ENCODE measurements around the gene NLGN3. TPM values are rescaled to one million over a fixed set of nuclear protein-coding genes. Genes with fewer than 3 reads are reported as not detected.
"Not testable (repeated sequence)": the region's sequence is repeated elsewhere in the genome, so short reads cannot be mapped to it uniquely, and the experiment has no call there.

Gene NLGN3
- total RNA-seq, 1 donor from 2014 or later: under 0.01 TPM

- DNase-seq: no peak
These were observed 28.8 kb downstream of the NLGN3 start for GRCh38 chrX:71173440-71173839.

- no peak for DNase-seq
These were observed 30.2 kb downstream of the NLGN3 start for GRCh38 chrX:71174795-71175194.

DNA sequence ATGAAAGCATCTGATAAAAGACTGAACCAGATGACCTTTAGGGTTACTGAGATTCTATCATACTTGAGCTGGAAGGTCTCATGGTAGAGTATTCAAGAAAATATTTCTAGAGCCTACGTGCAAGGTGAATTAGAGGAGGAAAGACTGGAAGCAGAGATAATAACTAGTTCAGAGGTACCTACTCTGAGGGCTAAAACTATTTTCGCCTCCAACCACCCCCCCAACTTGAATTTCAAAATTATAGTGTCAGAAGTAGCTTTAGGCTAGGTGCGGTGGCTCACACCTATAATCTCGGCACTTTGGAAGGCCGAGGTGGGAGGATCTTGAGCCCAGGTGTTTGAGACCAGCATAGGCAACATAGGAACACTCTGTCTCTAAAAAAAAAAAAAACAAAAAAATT is 30.9 kb downstream of the NLGN3 start:
- no peak for DNase-seq

DNA sequence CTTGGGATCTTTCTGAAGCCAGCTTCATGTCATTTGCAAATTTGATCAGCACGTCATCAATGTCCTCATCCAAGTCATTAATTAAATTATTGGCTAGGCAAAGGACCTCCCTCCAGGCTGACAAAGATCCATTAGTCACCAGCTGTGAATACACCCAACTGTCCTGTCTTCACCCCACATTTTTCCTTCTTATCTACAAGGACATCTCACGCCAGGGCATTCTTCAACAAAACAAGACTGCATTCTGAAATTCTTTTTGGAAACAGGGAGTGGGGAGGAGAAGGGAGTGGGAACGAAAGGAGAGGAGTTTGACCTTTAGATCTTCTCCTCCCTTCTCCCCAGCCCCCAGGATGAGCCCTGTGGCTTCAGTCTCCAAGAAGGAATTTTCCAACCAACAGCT is 32.7 kb downstream of the NLGN3 start:
- no peak for DNase-seq

DNA sequence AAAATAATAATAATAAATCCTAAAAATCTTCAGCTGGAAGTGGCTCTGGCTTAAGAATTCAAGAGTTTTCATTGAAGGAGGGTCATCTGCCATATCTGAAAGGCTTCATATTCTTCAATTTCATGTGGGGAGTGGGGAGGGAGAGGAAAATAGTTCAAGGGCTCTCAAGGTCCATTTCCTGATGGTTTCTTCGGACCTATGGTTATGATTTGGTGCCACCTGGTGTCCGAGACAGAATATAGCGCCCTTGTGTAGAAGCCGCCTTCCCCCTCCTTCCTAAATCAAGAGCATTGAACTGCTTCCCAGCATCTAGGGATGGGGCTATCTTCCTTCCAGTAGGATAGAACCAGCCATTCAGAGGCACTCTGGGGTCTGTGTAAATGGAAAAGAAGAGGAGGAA is 34.3 kb downstream of the NLGN3 start:
- DNase-seq: peak; percentile 81

GRCh38 chrX:71180579-71181265 is 36.1 kb downstream of the NLGN3 start:
- not testable (repeated sequence) for DNase-seq

GRCh38 chrX:71181558-71181909 is 36.9 kb downstream of the NLGN3 start:
- no peak for DNase-seq

DNA sequence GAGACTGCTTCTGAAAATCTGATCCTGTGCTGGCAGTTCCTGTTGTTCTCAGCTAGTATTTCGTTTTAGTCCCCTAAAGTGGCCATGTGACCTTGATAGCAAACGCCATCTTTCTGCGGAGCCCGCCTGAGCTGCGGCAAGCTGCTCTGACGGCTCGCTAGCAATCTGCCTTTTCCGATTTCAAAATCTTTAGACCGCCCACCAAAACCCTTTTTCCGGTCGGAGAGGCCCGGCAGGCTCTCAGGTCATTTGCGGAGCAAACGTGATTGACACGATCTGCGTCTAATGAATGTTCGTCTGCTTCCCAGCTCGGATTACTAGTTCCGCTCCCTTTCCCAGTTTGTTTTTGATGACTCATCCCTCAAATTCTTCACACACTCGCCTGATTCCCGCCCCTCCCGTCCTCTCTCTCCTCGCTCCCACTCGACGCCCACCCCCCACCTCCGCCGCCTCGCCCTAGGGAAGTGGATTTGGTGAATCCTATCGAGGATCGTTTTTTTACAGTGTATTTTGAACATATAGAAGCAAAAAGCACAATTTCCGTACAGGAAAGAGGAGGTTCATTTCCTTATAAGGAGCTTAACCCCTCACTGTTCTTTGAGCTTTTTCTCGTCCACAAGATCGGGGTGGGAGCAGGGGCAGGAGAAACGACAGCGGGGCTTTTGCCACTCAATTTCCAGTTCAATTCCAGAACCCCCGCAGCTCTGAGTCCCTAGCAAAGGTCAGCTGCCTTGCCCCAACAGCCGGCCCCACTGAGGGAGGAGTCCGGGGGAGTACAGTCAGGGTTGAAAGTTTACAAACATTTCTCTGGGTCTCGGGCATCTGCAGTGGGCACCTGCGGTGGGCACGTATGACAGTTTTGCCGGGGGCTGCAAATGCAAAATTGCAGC is 37.5 kb downstream of the NLGN3 start:
- DNase-seq: peak; percentile 95

DNA sequence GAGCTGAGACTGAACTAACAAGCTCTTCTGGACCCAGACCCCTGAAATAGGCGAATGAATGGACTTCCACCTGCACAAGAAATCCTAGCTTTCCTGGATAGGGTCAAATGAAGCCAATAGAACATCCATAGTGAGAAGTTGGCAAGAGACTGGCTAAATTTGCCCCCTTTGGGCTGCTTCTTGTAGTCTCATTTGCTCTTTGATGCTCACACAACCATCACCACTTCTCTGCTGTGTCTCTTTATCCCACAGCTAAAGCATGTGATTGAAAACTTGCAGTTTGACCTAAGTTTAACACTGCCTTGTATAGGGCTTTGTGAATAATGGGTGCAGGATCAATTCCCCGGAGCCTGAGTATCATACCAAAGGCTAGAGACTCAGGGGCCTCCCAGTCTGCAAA is 38.2 kb downstream of the NLGN3 start:
- peak; percentile 0 for DNase-seq

- no peak for DNase-seq
These were observed 38.7 kb downstream of the NLGN3 start for GRCh38 chrX:71183341-71183740.

DNA sequence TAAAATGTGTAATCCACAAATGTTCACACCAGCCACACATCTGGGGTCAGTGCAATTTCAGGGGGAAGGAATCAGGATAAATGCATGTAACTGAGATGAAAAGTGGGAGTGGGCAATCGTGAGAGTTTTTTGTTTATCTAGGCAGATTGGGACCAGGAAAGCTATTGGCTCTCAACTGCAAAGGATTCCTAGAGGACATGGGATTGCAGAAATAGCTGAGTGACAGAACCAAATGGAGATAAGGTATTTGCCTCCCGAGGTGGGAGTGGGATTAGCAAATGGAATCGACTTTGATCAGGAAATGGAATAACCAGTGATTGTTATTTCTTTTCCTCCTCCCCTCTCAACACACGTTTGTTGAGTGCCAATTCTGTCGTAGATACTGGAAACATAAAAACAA is 39.5 kb downstream of the NLGN3 start:
- DNase-seq: no peak

GRCh38 chrX:71184803-71185495 is 40.3 kb downstream of the NLGN3 start:
- no peak for DNase-seq

GRCh38 chrX:71191248-71191647 is 46.6 kb downstream of the NLGN3 start:
- DNase-seq: peak; percentile 3

- DNase-seq: no peak
These were observed 51.5 kb downstream of the NLGN3 start for GRCh38 chrX:71195964-71196649.

GRCh38 chrX:71198066-71198465 is 53.4 kb downstream of the NLGN3 start:
- DNase-seq: no peak

DNA sequence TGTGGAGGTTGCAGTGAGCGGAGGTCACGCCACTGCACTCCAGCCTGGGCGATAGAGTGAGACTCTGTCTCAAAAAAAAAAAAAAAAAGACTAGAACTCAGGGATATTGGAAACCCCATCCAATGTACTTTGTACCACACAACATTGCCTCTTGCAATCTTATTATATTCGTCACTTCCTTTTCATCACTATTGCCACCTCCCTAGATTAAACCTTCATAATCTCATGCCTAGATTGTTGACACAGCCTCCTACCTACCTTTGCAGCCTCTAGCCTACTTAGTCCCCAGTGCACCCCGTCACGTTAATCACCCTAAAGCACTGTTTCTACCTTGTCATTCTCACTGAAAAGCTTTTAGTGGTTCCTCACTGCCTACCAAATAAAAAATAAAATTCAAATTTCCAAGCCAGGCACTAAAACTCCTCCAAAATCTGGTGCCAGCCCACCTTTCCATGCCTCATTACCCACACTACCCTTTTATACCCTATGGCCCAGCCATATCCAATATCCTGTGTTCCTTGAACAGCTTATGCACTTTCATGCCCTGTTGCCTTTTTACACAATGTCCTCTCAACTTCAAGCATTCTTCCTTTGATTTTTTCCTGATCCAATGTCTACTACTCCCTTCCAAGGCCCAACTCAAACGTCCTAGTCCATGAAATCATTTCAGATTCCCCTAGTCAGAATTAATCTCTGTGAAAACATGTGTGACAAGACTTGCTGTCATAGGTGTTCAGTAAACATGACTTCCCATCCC is 54.8 kb downstream of the NLGN3 start:
- no peak for DNase-seq

DNA sequence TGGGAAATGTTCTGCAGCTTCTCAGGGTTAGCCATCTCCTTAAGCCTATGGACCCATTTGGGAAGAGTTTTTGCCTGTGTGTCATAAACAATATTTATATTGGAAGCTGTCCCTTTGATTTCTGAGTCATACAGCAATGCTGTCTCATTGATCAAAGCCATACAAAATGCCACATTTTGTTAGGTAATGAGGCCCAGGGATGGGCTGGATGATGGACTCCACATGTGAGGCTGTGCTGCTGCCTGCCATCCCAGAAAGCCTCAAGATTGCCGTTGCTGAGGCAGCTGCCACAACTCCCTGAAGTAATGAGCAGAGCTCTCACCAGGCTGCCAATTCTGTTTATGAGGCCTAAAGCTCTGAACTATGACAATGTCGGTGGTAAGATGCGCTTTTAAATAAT is 66.2 kb downstream of the NLGN3 start:
- DNase-seq: no peak

DNA sequence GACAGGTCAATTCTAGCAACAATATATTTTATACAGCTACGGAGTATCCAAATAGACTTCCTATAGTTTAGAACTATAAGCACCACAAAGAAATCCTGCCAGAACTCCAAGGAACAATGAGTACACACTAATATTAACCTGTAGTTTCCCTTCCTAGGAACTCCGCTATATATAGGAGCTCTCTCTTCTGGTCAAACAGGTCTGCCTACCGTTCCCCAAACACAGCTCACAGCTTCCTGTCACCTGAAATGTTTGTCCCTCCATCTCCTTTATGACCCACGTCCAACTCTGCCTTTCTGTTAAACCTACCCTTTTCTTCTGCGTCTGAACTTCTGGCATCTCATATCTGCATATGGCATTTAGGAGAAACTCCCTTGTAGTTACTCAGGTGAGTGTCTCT is 67.9 kb downstream of the NLGN3 start:
- DNase-seq: no peak

- no peak for DNase-seq
These were observed 69.5 kb downstream of the NLGN3 start for GRCh38 chrX:71214152-71214551.

GRCh38 chrX:71214604-71215337 is 70.1 kb downstream of the NLGN3 start:
- DNase-seq: no peak

DNA sequence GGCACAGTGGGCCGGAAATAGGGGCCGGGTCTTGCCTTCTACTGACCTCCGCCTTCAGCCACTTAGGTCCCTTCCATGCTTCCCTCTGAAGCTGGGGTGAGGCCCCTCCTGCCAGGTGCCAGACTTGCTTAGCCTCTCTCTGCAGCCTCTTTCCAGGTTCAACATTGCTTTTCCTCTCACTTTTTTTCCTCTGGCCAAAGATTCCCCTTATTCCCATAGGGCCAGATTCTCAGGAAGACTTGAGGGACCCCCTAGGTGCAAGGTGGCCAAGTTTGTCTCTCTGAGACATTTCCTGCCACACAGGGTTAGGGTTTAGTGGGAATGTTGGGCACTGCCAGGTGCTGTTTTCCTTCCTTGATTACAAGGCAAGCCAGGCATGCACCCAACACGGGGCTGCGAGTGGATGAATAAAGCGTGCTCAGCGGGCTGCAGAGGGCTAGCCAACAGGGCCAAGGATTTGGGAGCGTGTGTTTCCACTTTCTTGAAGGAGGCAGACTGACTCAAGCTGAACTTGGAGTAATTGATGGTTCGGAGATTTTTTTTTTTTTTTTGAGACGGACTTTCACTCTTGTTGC is 70.8 kb downstream of the NLGN3 start:
- no peak for DNase-seq

Measured in dermis blood vessel endothelial cell (primary cell).